PC-9 (cell line): ENCODE data around the gene AAK1.

ENCODE experiments used
- EZH2 ChIP-seq: fragments of 200-600 bp; sonication (generic); IDR thresholded peaks from 2 replicates; pipeline ENCODE4 v1.8.0; 2017; ENCODE audit warnings: antibody characterized with exemption, low read depth
- TF ChIP-seq, protein P1 (sequence below): fragments of 200-600 bp; sonication (generic); conservative IDR thresholded peaks from 2 replicates; pipeline ENCODE4 v1.6.1; 2017; ENCODE audit warnings: mixed run types, antibody characterized with exemption, mild to moderate bottlenecking, moderate library complexity

DNA sequence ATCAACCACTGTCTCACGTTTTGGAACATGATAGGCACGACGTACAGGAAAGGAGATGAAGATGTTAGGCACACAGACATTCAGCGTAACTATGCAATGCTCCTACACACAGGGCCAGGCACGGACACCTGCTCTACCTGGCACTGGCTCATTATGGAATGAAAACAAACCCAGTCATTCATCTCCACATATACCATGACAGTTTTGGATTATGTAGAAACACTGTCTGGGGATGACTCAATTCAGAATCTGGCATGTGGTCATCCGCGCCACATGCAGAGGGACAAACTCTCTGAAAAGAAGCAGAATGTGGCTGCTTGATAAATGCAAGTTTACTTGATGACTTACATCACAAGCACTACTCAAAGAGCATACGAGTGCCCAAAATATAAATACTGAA, 176.8 kb downstream of the AAK1 start:
- TF ChIP-seq, protein P1, sequence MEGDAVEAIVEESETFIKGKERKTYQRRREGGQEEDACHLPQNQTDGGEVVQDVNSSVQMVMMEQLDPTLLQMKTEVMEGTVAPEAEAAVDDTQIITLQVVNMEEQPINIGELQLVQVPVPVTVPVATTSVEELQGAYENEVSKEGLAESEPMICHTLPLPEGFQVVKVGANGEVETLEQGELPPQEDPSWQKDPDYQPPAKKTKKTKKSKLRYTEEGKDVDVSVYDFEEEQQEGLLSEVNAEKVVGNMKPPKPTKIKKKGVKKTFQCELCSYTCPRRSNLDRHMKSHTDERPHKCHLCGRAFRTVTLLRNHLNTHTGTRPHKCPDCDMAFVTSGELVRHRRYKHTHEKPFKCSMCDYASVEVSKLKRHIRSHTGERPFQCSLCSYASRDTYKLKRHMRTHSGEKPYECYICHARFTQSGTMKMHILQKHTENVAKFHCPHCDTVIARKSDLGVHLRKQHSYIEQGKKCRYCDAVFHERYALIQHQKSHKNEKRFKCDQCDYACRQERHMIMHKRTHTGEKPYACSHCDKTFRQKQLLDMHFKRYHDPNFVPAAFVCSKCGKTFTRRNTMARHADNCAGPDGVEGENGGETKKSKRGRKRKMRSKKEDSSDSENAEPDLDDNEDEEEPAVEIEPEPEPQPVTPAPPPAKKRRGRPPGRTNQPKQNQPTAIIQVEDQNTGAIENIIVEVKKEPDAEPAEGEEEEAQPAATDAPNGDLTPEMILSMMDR, result no peak
- TF ChIP-seq EZH2, result no peak
